Nephron (organoid): ENCODE results near the gene GLT6D1.
"Not testable (repeated sequence)": the region's sequence is repeated elsewhere in the genome, so short reads cannot be mapped to it uniquely, and the experiment has no call there.

Source experiments
- H3K27ac Mint-ChIP-seq, 3 experiments: 2 replicates each; pipeline ENCODE4 v1.8.0; 2020; ENCODE audit warnings: mixed read lengths in 3 of 3, mild to moderate bottlenecking in 2 of 3, moderate library complexity in 1 of 3
- H3K27me3 Mint-ChIP-seq: 2 replicates; pipeline ENCODE4 v1.8.0; 2021; ENCODE audit warnings: low read depth, mild to moderate bottlenecking, moderate library complexity, mixed read lengths
- H3K36me3 Mint-ChIP-seq: 2 replicates; pipeline ENCODE4 v1.8.0; 2020; ENCODE audit warnings: low read depth, mixed read lengths
- H3K4me1 Mint-ChIP-seq: 2 replicates; pipeline ENCODE4 v1.8.0; 2020; ENCODE audit warnings: mixed read lengths
- H3K4me3 Mint-ChIP-seq, 3 experiments: 2 replicates each; pipeline ENCODE4 v1.8.0; 2020; ENCODE audit warnings: mild to moderate bottlenecking in 3 of 3, mixed read lengths in 3 of 3, moderate library complexity in 2 of 3
- H3K9me3 Mint-ChIP-seq: 2 replicates; pipeline ENCODE4 v1.8.0; 2020; ENCODE audit warnings: mixed read lengths
- CTCF ChIP-seq, 3 experiments: fragments of 200-600 bp; sonication (generic); IDR thresholded peaks; one replicate each; pipeline ENCODE4 v1.5.0; 2021; ENCODE audit warnings: antibody characterized with exemption in 3 of 3; ENCODE audit not compliant: unreplicated experiment in 3 of 3

The GLT6D1 gene

DNA sequence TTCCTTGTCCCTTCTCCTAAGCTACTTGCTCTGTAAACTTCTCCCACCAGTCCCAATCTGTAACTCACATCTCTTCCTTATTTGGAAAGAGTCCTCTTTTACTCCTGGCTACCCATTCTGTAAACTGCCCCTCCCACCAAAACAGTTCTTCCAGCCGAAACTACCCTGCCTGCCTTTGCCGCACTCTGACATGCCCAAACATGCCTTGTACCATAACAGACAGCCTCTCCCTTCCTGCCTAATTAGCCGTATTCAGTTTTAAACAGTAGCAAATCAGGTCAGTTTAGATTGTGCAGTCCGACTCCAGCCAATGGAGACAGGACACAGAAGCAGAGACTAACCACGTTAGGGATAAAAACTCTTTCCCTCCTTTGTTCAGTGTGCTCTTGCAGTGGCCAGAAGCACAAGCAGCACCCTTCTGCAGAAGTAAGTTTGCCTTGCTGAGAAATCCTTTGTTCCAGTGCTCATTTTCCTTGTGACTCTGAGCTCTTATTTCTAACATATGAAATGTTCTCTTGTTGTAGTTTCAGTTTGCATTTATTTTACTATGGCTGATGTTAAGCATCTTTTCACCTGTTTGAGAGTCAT is 5.4 kb upstream of the GLT6D1 start:
- H3K27me3 Mint-ChIP-seq, result peaks cover 15% of the 10 kb centered on the region
- H3K9me3 Mint-ChIP-seq, result peaks cover 39% of the 10 kb centered on the region
- no peaks in the 10 kb centered on the region for H3K36me3 Mint-ChIP-seq
- H3K4me1 Mint-ChIP-seq, result no peaks in the 10 kb centered on the region
- peak overlapping the region; percentile 19 to 28 (median 28) for H3K4me3 Mint-ChIP-seq
- peak overlapping the region; percentile 14 to 85 (median 28) for H3K27ac Mint-ChIP-seq
- TF ChIP-seq CTCF (IDR thresholded peaks at IDR 0.05; ENCODE audit: unreplicated experiment in 3 of 3), result no peak

- no peak for TF ChIP-seq CTCF (IDR thresholded peaks at IDR 0.05; ENCODE audit: unreplicated experiment in 3 of 3)
- Mint-ChIP-seq H3K36me3 (no peaks in the 10 kb centered on the region), H3K4me1 (no peaks in the 10 kb centered on the region), H3K27ac (no peak overlapping the region), H3K9me3 (peaks cover 30% of the 10 kb centered on the region), H3K4me3 (no peak overlapping the region), H3K27me3 (peaks cover 29% of the 10 kb centered on the region)
These were observed 2.4 kb upstream of the GLT6D1 start for GRCh38 chr9:135641745-135642144.

DNA sequence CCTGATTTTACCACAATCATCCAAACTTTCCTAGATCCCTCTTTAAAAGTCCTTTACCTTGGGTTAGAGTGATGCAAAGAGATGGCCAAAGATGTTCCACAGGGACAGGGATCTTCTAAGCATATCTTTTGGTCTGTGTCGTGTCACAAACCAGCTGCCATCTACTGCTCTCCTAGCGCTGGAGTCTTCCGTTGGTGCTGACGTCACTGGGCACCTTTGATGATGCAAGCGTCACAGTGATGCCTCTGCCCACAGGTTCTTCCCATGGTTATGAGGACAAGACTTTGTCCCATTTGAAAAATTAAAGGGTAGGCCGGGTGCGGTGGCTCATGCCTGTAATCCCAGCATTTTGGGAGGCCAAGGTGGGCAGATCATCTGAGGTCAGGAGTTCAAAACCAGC is 1.7 kb upstream of the GLT6D1 start:
- Mint-ChIP-seq H3K27me3 (peaks cover 35% of the 10 kb centered on the region), H3K36me3 (no peaks in the 10 kb centered on the region), H3K9me3 (peaks cover 33% of the 10 kb centered on the region), H3K4me3 (no peak overlapping the region), H3K27ac (no peak overlapping the region), H3K4me1 (no peaks in the 10 kb centered on the region)
- TF ChIP-seq CTCF (IDR thresholded peaks at IDR 0.05; ENCODE audit: unreplicated experiment in 3 of 3), result no peak

GRCh38 chr9:135636930-135637530 is 2.3 kb downstream of the GLT6D1 start:
- not testable (repeated sequence) for H3K36me3 Mint-ChIP-seq, H3K27ac Mint-ChIP-seq, H3K4me3 Mint-ChIP-seq, H3K4me1 Mint-ChIP-seq
- H3K27me3 Mint-ChIP-seq, result peaks cover 54% of the 10 kb centered on the region
- peaks cover 20% of the 10 kb centered on the region for H3K9me3 Mint-ChIP-seq

DNA sequence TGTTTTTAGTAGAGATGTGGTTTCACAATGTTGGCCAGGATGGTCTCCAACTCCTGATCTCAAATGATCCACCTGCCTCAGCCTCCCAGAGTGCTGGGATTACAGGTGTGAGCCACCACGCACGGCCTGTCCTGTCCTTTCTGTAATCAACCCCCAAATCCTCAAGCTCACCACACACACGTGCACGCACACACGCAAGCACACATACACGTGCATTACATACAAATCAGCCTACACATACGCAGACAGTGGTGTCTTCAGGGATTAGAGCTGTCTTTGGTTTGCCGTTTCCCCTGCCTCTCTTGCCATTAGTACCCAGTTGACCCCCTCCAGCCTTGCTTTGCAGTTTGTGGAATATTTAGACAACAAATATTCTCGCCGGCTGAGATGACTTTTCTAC is 6.5 kb downstream of the GLT6D1 start:
- TF ChIP-seq CTCF (IDR thresholded peaks at IDR 0.05; ENCODE audit: unreplicated experiment in 3 of 3), result no peak
- peaks cover 27% of the 10 kb centered on the region for H3K9me3 Mint-ChIP-seq
- H3K4me1 Mint-ChIP-seq, result no peaks in the 10 kb centered on the region
- H3K36me3 Mint-ChIP-seq, result no peaks in the 10 kb centered on the region
- H3K27me3 Mint-ChIP-seq, result peaks cover 35% of the 10 kb centered on the region
- H3K27ac Mint-ChIP-seq, result no peak overlapping the region
- H3K4me3 Mint-ChIP-seq, result no peak overlapping the region

DNA sequence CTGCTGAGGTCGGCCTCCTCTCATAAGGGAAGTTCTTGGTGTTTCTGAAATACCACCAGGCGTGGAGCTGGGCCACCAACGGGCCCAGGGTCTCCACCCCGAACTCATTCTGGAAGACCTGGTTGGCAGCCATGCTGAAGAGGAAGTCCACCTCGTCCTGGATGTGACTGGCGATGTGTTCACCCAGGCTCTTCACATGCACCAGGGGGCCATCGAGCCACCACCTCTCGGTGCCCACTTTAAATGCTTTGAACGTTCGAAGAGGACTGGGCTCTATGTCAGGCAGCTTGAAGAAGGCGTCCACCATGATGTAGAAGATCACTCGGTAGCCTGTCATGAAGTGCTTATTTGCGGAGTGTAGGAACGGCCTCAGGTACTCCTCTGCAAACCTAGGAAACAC is 15.1 kb downstream of the GLT6D1 start:
- no peak for TF ChIP-seq CTCF (IDR thresholded peaks at IDR 0.05; ENCODE audit: unreplicated experiment in 3 of 3)
- Mint-ChIP-seq H3K27ac (no peak overlapping the region), H3K36me3 (no peaks in the 10 kb centered on the region), H3K27me3 (peaks cover 4% of the 10 kb centered on the region), H3K4me3 (no peak overlapping the region), H3K9me3 (peaks cover 18% of the 10 kb centered on the region), H3K4me1 (no peaks in the 10 kb centered on the region)
